ENCODE measurements around the gene DUSP1.
A peak's percentile ranks its signal among the peaks of the same experiment; 100 is the strongest.

Gene DUSP1

DNA sequence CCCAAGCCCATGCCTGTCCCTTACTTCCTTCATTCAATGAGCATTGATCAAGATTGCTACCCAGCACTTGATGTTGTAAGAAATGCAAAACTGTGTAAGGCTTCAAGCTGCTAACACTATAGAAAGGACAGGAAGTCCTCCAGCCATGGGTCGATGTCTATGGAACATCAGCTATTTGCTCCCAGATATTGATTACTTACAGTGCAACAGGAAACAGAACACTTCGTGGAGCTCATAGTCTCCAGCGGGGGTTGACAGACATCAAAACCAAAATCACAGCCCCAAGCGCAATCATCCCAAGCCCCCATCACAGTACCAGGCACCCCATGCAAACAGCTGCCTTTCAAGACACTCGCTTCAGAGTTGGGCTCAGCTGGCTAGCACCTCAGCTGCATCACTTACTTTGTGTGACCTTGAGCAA is 26.8 kb upstream of the DUSP1 start:
- FAIRE-seq = no peak
- TF ChIP-seq TAF1 (IDR thresholded peaks at IDR 0.05; ENCODE audit: low read depth, low read length) = no peak
- no peak for TF ChIP-seq PAX5 (IDR thresholded peaks at IDR 0.05; ENCODE audit: insufficient read depth, low read length, severe bottlenecking)
- no peak for TF ChIP-seq POLR2AphosphoS5 (IDR thresholded peaks at IDR 0.05; ENCODE audit: low read depth, low read length)
- TF ChIP-seq POU2F2 (IDR thresholded peaks at IDR 0.05; ENCODE audit: low read depth, low read length) = no peak
- TF ChIP-seq POLR2A (IDR thresholded peaks at IDR 0.05; ENCODE audit: low read depth, low read length) = no peak
- no peak for TF ChIP-seq SPI1 (IDR thresholded peaks at IDR 0.05; ENCODE audit: low read depth, low read length)
- DNase-seq (ENCODE audit: insufficient read length, low spot score) = no peak

DNA sequence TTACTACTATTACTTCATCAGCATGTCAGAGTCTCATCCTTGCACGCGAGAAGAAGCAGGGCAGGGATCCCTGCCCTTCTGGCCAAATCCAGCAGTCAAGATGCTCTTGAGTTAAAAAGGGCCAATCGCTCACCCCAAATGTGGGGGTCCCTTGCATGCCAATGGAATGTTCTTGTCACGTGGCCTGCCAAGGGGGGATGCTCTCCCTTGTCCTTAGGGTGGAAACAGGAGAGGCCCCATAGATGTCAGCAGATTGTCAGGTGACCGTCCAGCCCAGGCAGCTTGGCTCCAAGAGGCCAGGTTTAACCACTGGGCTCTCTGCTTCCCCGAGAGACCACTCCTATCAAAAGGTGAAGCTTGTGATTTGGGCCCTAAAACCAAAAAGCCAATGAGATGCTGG is 25.3 kb upstream of the DUSP1 start:
- no peak for DNase-seq (ENCODE audit: insufficient read length, low spot score)
- TF ChIP-seq TAF1 (IDR thresholded peaks at IDR 0.05; ENCODE audit: low read depth, low read length) (no peak), SPI1 (IDR thresholded peaks at IDR 0.05; ENCODE audit: low read depth, low read length) (no peak), POU2F2 (IDR thresholded peaks at IDR 0.05; ENCODE audit: low read depth, low read length) (no peak), PAX5 (IDR thresholded peaks at IDR 0.05; ENCODE audit: insufficient read depth, low read length, severe bottlenecking) (no peak), POLR2A (IDR thresholded peaks at IDR 0.05; ENCODE audit: low read depth, low read length) (no peak), POLR2AphosphoS5 (IDR thresholded peaks at IDR 0.05; ENCODE audit: low read depth, low read length) (no peak)
- no peak for FAIRE-seq

DNA sequence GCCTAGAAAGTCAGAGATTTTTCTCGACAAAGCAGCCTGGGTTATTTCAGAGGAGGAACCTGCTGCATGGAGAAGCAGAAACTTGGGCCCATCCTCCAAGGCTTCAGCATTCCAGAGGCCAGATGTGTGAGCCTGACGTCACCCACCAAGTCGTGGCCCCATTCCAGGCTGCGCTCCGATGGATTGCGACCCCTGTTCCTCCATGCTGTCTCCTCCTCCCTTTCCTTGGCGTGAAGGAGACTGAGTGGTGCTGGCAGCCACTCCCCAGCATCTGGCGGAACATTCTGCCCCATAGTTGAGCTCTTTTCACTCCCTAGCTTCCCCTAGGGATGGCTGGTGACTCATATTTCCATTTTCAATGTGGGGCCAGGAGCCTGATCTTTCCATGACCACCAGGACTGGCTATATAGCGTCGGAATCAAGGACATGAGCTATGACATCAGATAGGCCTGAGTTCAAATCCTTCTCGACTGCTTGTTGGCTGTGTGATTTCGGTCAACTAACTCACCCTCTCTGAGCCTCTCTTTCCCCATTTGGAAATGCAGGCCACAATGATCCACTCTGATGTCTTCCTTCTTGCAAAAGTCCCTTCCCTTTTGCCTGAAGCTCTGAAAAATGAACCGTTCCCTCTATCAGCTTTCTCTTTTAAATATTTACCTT is 24.5 kb upstream of the DUSP1 start:
- TF ChIP-seq SPI1 (IDR thresholded peaks at IDR 0.05; ENCODE audit: low read depth, low read length) (no peak), POLR2AphosphoS5 (IDR thresholded peaks at IDR 0.05; ENCODE audit: low read depth, low read length) (no peak), PAX5 (IDR thresholded peaks at IDR 0.05; ENCODE audit: insufficient read depth, low read length, severe bottlenecking) (no peak), POU2F2 (IDR thresholded peaks at IDR 0.05; ENCODE audit: low read depth, low read length) (no peak), TAF1 (IDR thresholded peaks at IDR 0.05; ENCODE audit: low read depth, low read length) (no peak), POLR2A (IDR thresholded peaks at IDR 0.05; ENCODE audit: low read depth, low read length) (no peak)
- FAIRE-seq = no peak
- no peak for DNase-seq (ENCODE audit: insufficient read length, low spot score)

DNA sequence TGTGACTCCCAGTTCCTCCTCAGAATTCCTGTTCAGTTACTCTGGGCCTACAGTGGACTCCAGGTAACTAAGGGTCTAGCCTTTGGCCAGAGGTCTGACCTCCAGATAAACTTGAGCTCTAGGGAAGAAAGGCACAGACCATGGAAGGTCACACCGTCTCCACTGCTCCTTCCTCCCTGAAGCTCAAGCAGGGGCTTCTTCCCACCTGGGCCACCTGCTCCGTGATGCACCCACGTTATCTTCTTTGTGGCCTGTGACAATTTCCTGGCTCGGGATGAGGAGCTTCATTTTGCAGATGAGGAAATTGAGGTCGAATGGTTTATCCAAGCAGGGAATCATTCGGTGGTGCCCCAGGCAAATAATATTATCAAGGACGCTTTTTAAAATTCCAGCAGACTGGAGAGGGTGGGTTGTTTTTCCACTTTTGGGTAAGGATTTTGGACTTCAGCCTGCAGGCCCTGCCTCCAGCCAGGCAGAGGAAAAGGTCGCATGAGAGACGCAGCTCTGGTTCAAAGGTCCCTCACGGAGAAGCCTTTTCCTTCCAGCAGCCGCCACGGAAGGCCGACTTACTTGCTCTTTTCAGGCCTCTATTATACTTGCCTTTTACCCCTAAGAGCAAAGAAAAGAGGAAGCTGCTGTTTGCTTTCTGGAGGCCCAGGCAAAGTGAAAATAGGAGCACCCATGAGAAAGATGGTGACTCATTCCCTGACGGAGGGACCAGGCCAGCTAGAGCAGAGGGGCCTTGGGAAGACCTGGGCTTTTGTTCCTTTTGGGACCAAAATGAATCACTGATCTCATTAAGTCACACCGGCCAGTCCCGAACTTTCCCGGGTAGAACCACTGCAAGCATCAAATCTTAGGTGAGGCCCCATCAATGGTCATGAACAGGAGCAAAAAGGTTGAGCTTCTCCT is 22.8 kb upstream of the DUSP1 start:
- TF ChIP-seq TAF1 (IDR thresholded peaks at IDR 0.05; ENCODE audit: low read depth, low read length) (no peak), SPI1 (IDR thresholded peaks at IDR 0.05; ENCODE audit: low read depth, low read length) (peak; percentile 76)
- no peak for FAIRE-seq
- DNase-seq (ENCODE audit: insufficient read length, low spot score) = no peak

DNA sequence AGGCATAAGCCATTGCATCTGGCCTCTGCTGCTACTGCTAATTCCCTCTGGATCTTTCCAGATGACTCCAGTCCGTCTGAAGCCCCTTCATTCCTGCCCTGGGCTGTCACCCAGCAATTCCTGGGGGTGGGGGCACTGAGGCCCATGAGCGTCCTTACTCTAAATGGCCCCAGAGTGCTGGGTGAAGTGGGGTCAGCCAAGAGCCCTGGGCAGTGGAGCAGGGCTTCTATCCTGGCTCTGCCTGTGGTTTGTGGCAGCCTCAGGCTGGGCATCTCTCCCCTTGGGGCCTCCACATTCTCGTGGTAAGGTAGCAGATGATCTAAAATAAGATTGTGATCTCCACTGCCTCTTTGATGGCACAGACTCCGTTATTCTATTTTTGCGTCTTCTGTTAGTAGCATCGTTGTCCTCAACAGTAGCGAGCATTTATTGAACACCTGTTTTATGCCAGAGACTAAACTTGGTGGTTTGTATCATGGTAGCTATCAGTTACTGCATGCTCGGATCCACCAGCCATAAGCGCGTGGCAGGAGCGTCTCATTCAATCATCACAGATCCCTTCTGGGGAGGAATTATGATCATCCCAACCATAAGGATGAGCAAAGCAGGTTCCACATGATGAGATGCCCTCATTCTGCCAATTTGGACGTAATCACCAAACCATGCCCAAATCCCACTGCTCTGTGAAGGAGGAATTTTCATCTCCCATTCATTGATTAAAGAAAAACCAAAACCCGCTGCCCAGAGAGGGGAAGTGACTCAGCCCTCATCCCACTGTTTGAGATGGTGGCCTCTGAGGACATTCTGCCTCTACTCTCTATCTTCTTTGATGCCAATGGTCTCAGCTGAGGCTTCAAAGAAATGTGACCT is 21.9 kb upstream of the DUSP1 start:
- TF ChIP-seq PAX5 (IDR thresholded peaks at IDR 0.05; ENCODE audit: insufficient read depth, low read length, severe bottlenecking) = no peak
- 0 out of 2 replicates have a peak, but pooled peaks have one; percentile 5 for TF ChIP-seq SPI1 (IDR thresholded peaks at IDR 0.05; ENCODE audit: low read depth, low read length)
- FAIRE-seq (no peak), DNase-seq (ENCODE audit: insufficient read length, low spot score) (no peak)

DNA sequence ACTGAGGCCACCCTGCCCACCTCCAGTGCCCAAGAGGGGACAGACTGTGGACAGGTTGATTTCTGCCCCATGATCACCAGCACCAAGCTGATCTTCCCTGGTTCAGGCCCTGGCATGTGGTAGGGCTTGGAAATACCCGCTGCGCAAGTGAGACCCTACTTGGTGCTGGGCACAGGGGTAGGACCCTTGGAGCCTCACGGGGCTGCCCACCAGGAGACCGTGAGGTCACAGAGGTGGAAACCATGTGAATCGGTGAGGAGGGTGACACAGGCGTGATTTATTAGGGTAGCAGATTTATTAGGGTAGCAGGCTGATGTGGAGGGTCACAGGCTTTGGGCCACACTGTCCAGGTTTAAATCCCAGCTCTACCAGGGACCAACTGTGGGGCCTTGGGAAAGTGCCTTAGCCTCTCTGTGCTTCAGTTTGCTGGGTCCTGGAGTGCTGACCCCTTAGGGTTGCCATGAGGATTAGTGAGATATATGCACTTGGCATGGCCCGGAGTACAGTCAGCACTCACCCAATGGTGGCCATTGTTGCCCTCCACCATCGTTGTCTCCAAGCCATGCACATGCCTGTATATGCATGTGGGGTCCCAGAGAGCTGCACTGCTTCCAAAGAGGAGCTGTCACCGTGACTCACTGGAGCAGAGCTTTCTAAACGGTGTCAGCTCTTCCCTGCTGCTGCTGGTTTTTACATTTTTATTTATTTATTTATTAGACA is 20.9 kb upstream of the DUSP1 start:
- no peak for DNase-seq (ENCODE audit: insufficient read length, low spot score)
- TF ChIP-seq POU2F2 (IDR thresholded peaks at IDR 0.05; ENCODE audit: low read depth, low read length) (no peak), TAF1 (IDR thresholded peaks at IDR 0.05; ENCODE audit: low read depth, low read length) (no peak), POLR2AphosphoS5 (IDR thresholded peaks at IDR 0.05; ENCODE audit: low read depth, low read length) (no peak), POLR2A (IDR thresholded peaks at IDR 0.05; ENCODE audit: low read depth, low read length) (no peak)
- FAIRE-seq = no peak

DNA sequence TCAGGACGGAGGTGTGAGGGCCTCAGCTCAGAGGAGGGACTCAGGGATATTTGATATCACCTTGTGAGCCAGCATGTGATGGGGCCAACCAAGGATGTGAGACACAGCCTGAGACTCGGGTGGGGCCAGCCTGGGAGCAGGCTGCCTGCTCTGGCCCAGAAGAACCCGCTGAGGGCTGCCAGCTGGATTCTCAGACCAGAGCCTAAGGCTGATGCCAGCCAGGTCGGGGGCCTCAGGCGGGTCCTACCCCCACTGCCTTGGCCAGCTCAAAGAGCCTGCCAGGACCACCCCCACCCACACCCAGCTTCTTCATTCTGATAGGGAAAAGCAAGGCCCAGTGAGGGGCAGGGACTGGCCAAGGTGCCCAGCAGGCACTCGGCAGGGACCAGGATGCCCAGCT is 20.3 kb upstream of the DUSP1 start:
- TF ChIP-seq POLR2AphosphoS5 (IDR thresholded peaks at IDR 0.05; ENCODE audit: low read depth, low read length) = no peak
- TF ChIP-seq TAF1 (IDR thresholded peaks at IDR 0.05; ENCODE audit: low read depth, low read length) = no peak
- TF ChIP-seq PAX5 (IDR thresholded peaks at IDR 0.05; ENCODE audit: insufficient read depth, low read length, severe bottlenecking) = no peak
- TF ChIP-seq POU2F2 (IDR thresholded peaks at IDR 0.05; ENCODE audit: low read depth, low read length) = no peak
- TF ChIP-seq SPI1 (IDR thresholded peaks at IDR 0.05; ENCODE audit: low read depth, low read length) = no peak
- no peak for TF ChIP-seq POLR2A (IDR thresholded peaks at IDR 0.05; ENCODE audit: low read depth, low read length)
- DNase-seq (ENCODE audit: insufficient read length, low spot score) = no peak
- no peak for FAIRE-seq

DNA sequence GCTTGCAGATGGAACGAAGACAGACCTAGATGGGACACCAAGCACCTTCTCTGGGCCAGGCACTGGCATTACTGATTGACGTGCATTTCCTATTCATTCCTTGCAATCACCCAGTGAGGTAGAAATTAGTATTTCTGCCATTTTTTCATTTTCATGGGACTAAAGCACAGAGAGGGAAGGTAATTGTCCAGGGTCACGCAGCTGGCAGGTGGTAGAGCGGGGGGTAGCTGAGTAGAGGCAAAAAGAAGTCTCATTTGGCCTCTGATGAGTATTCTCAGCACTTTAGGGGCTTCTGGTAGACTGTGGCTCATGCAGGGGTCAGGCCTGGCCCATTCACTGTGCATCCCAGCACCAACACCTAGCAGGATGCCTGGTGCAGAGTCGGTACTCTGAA is 19.5 kb upstream of the DUSP1 start:
- DNase-seq (ENCODE audit: insufficient read length, low spot score) (no peak), FAIRE-seq (no peak)
- TF ChIP-seq POU2F2 (IDR thresholded peaks at IDR 0.05; ENCODE audit: low read depth, low read length) (no peak), TAF1 (IDR thresholded peaks at IDR 0.05; ENCODE audit: low read depth, low read length) (no peak), POLR2AphosphoS5 (IDR thresholded peaks at IDR 0.05; ENCODE audit: low read depth, low read length) (no peak), SPI1 (IDR thresholded peaks at IDR 0.05; ENCODE audit: low read depth, low read length) (no peak), POLR2A (IDR thresholded peaks at IDR 0.05; ENCODE audit: low read depth, low read length) (no peak), PAX5 (IDR thresholded peaks at IDR 0.05; ENCODE audit: insufficient read depth, low read length, severe bottlenecking) (no peak)

All from GM12891 (cell line).